GM19438 (cell line): Measurements from ENCODE around the gene MYO15A.

Experiments
- ATAC-seq: cut with Tn5 transposase; IDR thresholded peaks from one replicate; pipeline ENCODE4 v1.9.1; 2021; ENCODE audit warnings: low read depth; ENCODE audit not compliant: unreplicated experiment

The MYO15A gene

DNA sequence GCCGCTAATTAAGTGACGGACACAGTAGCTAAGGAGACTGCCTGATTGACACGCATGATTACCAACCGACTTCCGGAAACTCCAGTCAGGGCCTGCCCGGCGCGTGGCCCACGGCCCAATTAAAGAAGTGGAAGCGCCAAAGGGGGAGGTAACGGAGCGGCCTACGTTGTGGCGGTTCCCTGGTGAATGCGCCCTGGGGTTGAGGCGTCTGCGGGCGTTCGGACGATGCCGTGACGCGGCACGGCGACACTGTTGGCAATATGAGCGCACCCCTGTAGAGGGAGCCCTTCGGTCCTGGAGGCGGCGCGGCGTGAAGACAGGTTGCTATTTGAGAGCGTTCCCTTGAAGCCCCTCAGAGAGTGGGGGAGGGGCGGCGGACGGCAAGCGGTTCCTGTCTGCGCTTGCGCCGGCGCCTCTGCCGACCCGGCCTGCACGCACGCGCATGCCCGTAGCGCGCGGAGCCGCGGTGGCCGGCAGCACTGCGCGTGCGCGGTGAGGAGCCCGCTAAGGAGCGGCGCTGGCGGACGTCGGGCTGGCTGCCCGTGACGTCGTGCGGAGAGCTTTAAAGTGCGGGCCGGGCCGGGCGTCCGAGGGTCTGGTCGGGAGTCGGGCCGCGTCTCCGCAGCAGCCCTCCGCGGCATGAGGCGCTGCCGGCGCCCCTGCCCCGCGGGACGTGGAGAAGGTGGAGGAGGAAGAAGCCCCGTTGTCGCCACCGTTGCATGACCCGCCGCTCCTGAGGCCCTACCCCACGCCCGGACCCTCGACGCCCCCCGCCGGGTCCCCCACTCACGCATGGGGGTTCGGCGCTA, 75.0 kb downstream of the MYO15A start, which contains the start of gene ALKBH5:
ALKBH5 (plus strand) TSS at position 495 of the 809 bp plus-strand sequence. CDS start 416 bp downstream, outside the sequence.
- ATAC-seq: peak; percentile 72

DNA sequence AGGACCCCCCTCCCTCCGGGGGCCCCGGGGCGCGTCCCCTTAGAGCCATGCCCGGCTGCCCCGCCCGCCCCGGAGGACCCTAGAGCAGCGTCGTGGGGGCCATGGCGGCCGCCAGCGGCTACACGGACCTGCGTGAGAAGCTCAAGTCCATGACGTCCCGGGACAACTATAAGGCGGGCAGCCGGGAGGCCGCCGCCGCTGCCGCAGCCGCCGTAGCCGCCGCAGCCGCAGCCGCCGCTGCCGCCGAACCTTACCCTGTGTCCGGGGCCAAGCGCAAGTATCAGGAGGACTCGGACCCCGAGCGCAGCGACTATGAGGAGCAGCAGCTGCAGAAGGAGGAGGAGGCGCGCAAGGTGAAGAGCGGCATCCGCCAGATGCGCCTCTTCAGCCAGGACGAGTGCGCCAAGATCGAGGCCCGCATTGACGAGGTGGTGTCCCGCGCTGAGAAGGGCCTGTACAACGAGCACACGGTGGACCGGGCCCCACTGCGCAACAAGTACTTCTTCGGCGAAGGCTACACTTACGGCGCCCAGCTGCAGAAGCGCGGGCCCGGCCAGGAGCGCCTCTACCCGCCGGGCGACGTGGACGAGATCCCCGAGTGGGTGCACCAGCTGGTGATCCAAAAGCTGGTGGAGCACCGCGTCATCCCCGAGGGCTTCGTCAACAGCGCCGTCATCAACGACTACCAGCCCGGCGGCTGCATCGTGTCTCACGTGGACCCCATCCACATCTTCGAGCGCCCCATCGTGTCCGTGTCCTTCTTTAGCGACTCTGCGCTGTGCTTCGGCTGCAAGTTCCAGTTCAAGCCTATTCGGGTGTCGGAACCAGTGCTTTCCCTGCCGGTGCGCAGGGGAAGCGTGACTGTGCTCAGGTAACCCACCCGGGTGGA, 75.8 kb downstream of the MYO15A start:
- ATAC-seq: no peak

DNA sequence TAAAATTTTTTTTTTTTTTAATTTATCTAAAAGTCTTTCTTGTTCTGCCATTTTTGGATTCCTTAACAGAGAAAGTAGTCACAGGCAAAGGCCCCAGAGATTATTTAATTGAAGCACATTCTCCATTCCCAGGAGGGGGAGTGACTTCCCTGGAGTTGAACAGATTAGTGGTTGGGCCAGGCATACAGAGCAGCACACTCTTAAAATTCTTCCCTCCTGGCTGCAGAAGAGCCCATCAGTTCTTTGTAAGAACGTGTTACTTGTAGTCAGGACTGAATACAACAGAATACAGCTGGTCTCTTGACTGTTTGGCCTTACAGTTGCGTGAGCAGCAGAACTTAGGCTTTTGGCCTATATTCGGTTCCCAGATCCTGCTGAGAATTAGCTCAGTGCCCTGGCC, 76.8 kb downstream of the MYO15A start:
- ATAC-seq: no peak

DNA sequence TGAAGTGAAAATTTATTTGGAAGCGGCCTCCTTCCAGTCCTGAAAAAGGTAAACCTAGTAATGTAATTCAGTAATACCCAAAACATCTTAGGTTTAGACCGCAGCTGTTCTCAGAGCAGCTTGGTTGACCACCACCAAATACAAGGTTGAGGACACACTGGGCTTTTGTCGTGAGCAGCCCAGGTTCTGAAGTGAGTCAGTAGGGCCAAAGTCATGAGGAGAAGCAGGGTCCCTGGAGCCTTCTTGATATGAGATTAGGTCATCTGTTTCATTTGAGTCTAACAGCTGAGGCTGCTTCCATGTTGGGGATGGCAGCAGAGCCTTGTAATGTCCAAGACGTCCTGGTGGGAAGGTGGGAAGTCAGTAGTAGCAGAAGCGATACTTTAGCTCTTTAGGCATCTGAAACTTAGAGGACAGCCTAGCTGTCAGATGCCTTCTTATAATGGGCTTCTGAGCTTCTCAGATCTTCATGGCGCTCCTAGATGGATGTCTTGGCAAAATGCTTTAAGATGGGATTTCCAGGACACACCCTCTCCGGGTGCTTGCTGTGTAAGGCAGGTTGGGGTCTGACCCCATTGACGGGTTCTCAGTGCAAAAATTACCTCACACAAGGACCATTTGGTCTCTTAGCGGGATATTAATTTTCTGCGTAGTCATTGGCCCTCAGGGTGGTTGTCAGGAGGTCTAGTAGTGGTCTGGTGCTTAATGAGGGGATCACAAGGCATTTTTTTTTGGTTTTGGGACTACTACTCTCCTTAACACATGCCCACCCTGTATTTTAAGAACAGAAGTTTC, 77.5 kb downstream of the MYO15A start:
- no peak for ATAC-seq

- ATAC-seq: no peak
Measured at GRCh38 chr17:18186627-18186982, 78.0 kb downstream of the MYO15A start.

- no peak for ATAC-seq
Measured at GRCh38 chr17:18187226-18187625, 78.7 kb downstream of the MYO15A start.

GRCh38 chr17:18187821-18188761, 79.5 kb downstream of the MYO15A start:
- no peak for ATAC-seq

GRCh38 chr17:18190628-18191235, 82.2 kb downstream of the MYO15A start:
- ATAC-seq: no peak

DNA sequence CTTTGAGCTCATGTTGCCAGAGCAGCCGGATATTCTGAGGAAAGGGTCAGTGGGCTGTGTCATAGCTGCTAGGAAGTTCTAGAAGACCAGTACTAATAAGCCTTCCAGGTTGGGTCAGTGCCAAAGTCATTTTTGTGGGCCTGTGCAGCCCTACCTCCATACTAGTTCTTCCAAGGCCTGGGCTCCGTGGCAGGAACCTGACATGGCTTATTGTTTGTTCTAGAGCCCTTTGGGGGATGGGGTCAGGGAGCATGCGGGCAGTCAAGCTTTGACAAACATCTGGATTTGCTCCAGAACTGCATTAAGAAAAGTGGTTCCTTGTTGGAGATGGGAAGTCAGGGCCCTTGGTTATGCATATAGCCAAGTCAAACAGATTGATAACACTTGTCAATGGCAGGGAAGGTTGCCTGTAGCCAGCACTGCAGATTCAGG, 82.7 kb downstream of the MYO15A start:
- ATAC-seq: no peak

GRCh38 chr17:18191967-18192366, 83.4 kb downstream of the MYO15A start:
- ATAC-seq: no peak

DNA sequence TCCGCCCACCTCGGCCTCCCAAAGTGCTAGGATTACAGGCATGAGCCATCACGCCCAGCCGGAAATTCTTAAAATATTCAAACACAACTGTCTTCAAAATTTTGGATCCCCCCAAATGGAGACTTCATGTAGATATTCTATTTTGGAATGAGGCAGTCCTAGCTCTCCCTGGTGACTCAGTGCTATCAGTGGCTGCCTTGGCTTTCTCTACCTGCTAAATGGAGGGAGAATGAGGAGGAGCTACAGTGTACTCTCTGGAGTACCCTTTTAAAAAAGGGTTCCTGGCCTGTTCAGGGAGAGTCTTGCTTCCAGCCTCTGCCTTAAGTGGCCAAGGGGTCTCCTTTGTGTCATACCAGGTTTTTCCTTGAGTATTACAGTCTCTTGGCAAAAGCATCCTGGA, 85.8 kb downstream of the MYO15A start:
- ATAC-seq: no peak

- ATAC-seq: no peak
Measured at GRCh38 chr17:18194804-18195203, 86.2 kb downstream of the MYO15A start.

GRCh38 chr17:18195246-18195645, 86.7 kb downstream of the MYO15A start:
- no peak for ATAC-seq

- no peak for ATAC-seq
Measured at GRCh38 chr17:18197535-18198194, 89.1 kb downstream of the MYO15A start.

- no peak for ATAC-seq
Measured at GRCh38 chr17:18198530-18198929, 90.0 kb downstream of the MYO15A start.

GRCh38 chr17:18201108-18201507, 92.6 kb downstream of the MYO15A start:
- ATAC-seq: no peak

GRCh38 chr17:18203308-18203707, 94.8 kb downstream of the MYO15A start:
- ATAC-seq: no peak

GRCh38 chr17:18205861-18206260, 97.3 kb downstream of the MYO15A start:
- no peak for ATAC-seq

DNA sequence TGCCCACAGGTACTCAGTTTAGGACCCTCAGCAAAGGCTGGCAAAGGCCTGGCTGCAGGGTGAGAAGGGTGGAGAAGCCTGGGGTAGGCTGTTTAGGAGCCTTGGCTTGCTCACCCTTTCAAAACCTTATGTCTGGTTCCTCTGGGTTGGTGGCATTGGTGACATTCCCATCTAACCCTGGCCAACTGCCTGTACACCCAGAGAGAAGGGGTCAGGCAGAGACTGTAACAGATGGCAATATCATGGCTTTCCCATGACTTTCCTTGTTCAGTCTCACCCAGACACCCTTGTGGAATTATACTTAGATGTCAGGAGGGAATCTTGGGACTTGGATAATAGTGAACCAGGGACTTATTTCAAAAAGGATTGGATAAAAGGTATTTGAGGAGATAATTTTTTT, 98.4 kb downstream of the MYO15A start:
- ATAC-seq: no peak
